ENCODE data around the gene TMEM52.

- TF ChIP-seq EZH2 (IDR thresholded peaks at IDR 0.05; ENCODE audit: insufficient read depth, poor library complexity, severe bottlenecking) (no peak), EZH2phosphoT487 (IDR thresholded peaks at IDR 0.05; ENCODE audit: insufficient read depth, low read depth) (no peak)
Measured at GRCh38 chr1:1966071-1966740, 47.1 kb upstream of the TMEM52 start.
